Spleen (tissue), 7 donors: ENCODE data around the gene NSF.
"Not testable (repeated sequence)": the region's sequence is repeated elsewhere in the genome, so short reads cannot be mapped to it uniquely, and the experiment has no call there.

Experiments used
- CTCF ChIP-seq, 11 experiments: fragments of 200-600 bp in 7 of 11; fragments of 450-650 bp in 4 of 11; sonication (generic) in 4 of 11; IDR thresholded peaks in 8 of 11; conservative IDR thresholded peaks in 3 of 11; 1 replicate in 7 of 11; 2 replicates in 4 of 11; pipeline versions ENCODE4 v1.4.0 to v1.8.0; 2016 to 2021; ENCODE audit warnings: antibody characterized with exemption in 11 of 11, inconsistent platforms in 4 of 11, mild to moderate bottlenecking in 1 of 11
- POLR2A ChIP-seq, 3 donors: fragments of 450-650 bp; IDR thresholded peaks; one replicate each; pipeline ENCODE4 v1.5.1; 2017; ENCODE audit warnings: antibody characterized with exemption in 3 of 3, mild to moderate bottlenecking in 1 of 3
- POLR2AphosphoS5 ChIP-seq, 3 donors: sonication (generic); formaldehyde crosslinking; IDR thresholded peaks; one replicate each; pipeline ENCODE4 v1.5.1; 2017; ENCODE audit warnings: antibody characterized with exemption in 3 of 3
- donor health status: DM: no; HTN: no; CAD: no; lungs with moderate emphysema.
- donor health status: DM: no; HTN: no; CAD: no.
- donor health status: DM: no; HTN: no; CAD: no.

- not testable (repeated sequence) for TF ChIP-seq CTCF (IDR thresholded peaks at IDR 0.05 in 8 of 11, conservative IDR thresholded peaks at IDR 0.05 in 3 of 11); POLR2A (IDR thresholded peaks at IDR 0.05); POLR2AphosphoS5 (IDR thresholded peaks at IDR 0.05)
These were observed 69.2 kb downstream of the NSF start for GRCh38 chr17:46659702-46660101.
